Measurements from ENCODE around the gene BCL2L1. TPM values are rescaled to one million over a fixed set of nuclear protein-coding genes. Genes with fewer than 3 reads are reported as not detected.

BCL2L1 gene
- total RNA-seq, 1 donor from 2014 or later = 141 TPM

- intact Hi-C loops (cut with micrococcal nuclease) = no loop called here
Measured at GRCh38 chr20:31731321-31731717, 8.7 kb upstream of the BCL2L1 start.

DNA sequence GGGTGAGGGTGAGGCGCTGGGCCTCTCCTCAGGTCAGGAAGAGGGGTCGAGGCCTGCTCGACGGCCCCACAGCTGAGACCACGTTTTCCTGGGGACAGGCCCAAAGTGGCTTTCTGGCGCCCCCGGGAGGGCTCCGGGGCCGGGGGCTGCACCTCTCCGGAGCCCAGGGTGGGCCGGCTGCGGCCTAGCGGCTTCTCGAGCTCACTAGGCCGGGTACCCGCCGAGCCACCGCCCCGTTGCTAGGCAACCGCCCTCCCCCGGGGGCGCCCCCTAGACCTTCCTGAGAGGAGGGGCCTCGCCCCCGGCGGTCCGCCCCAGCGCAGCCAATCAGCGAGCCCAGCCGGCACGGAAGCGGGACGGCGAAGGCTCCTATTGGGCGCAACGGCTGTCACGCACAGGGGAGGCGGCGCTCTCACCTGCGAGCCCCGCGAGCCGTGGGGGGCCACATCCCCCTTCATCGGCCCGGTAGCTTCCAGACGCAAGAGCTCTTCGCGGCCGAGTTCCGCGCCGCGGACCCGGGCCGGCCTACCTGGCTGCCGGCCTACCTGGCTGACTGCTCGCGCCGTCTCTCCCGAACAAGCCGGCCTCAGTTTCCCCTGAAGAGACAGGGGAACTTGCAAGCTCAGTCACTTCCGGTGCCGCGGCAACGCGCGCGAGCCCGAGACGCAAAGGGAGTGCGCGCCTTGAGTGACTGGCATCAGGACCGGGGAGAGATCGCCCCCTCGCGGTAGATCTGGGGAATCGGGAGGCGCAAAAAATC is 831 bp upstream of the BCL2L1 start:
- intact Hi-C loops (cut with micrococcal nuclease) = loop anchor here (1.0 kb wide), 8 partner anchors 16 to 209 kb away; partner anchors contain the start of genes HM13, ID1 and TPX2

GRCh38 chr20:31723069-31723318 is 326 bp upstream of the BCL2L1 start:
- intact Hi-C loops (cut with micrococcal nuclease) = loop anchor here (1.0 kb wide), 7 partner anchors 16 to 209 kb away; partner anchors contain the start of genes HM13, ID1 and TPX2

GRCh38 chr20:31721408-31722256 is 1.0 kb downstream of the BCL2L1 start:
- intact Hi-C loops (cut with micrococcal nuclease) = loop anchor here (1.0 kb wide), 1 partner anchor 46 kb away; no protein-coding TSS in a partner anchor

DNA sequence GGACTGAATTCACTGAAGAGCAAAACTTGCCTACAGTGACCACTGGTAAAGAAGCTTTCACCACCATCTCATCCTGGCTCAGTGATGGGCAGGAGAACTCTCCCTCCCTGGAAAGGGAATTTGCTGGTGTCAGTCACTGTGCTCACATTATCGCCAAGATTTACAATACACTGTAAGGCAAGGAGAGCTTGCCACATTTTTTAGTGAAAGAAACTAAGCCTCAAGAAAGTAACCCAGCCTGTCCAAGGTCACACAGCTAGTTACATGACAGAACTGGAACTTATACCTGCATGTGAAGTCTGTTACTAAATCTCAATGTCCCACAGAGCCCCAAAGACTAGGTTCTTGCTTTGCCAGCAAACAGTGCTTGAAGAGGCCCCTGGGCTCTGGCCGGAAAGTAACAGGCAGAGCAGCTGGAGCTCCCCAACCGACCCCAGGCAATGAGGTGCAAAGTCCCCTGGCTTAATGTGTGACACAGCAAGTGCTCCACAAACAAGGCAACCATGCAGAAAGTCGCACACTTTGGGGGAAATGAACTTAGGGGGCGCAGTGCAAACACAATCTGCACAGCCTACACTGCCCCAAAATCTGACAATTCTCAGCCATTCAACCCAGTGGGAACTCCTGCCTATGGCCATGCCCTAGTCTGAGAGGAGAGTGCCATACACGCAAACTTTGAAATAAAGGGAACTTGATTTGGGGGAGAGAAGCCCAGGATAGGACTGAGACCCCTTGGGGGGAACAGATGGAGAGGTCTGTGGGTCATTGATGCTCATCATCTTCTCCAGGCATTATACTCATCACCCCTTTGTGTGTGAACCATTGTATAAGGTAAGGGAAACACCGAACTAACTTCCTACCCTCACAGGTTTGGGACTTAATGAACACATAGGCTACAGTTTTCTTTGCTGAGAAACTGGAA is 1.9 kb downstream of the BCL2L1 start:
- intact Hi-C loops (cut with micrococcal nuclease) = no loop called here

GRCh38 chr20:31719644-31720485 is 2.8 kb downstream of the BCL2L1 start:
- intact Hi-C loops (cut with micrococcal nuclease) = no loop called here

DNA sequence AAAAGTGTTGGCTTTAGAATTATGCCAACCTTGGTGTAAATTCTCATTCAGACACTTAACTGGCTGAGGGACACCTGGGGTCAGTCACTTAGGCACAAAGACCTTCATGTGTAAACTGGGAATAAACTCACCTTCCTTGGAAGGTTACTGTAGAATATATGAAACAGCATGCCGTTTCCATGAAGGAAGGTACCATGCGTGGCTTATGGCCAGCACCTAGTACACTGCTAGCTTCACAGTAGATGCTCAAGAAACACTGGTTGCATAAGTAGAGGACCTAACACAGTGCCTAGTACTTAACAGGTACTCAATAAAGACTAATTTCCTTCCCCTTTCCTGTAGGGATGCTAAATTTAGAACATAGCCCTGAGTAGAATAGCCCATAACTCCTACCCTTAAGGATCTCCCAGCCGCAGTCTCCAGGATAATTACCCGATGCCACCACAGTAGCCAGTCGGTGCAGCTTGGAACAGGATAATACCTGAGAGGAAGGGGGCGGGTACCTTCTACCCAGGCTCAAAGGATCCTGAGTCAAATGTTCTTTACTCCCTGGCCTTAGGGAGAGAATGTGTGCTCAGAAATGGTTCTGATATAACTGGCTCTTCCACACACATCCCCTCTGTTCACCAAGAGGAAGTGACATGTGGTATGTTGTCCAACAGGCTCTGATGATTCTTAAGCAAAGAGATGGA is 3.6 kb downstream of the BCL2L1 start:
- intact Hi-C loops (cut with micrococcal nuclease) = no loop called here

DNA sequence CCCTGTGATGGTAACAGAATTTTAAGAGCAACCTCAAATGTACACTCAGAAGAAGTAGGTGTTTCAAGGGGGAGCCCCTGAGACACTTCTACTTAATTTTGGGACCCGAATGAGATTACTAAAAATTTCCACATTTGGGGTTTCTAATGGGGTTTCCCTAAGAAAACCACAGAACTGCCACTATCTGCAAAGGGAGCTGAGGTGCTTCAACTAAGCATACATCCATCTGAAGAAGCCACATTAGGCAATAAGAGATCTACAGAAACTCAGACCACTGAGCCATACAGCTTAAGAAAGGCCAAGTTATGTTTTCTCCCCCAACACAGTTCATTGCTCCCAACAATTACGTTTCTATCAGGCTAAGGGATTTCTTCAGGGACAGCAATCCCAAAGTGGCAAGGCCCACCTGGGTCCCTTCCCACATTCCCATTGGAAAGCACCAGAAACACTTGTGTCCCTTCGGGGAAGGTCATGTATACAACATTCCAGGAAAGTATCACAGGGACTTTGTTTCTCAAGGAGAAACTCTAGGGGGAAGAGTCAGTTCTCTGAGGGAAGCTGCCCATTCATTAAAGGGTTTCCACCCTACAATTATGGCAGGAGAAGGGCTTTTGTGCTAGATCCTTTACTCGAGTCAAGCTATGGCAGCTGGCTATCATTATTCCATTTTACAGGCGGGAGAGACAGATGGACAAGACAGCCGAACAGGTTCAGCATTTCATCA is 5.0 kb downstream of the BCL2L1 start:
- intact Hi-C loops (cut with micrococcal nuclease) = loop anchor here (1.0 kb wide), 2 partner anchors 18 to 42 kb away; no protein-coding TSS in a partner anchor

GRCh38 chr20:31716818-31717477 is 5.7 kb downstream of the BCL2L1 start:
- intact Hi-C loops (cut with micrococcal nuclease) = loop anchor here (1.0 kb wide), 2 partner anchors 18 to 42 kb away; no protein-coding TSS in a partner anchor

DNA sequence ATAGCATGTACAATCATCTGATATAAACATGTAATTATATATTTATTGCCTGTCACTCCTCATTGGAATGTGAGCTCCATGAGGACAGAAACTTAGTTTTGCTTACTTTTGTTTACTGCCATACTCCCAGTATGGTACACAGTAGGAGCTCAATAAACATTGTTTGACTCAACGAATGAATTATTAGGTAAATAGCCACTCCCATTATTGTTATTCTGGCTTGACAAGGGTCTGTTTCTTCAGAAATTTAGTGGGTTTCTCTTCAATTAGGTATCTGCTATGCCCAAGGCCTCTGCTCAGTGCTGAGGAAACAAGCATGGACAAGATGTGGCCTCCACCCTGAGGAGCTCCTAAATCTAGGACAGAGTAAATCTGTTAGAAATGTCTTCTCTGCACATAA is 6.3 kb downstream of the BCL2L1 start:
- intact Hi-C loops (cut with micrococcal nuclease) = no loop called here

DNA sequence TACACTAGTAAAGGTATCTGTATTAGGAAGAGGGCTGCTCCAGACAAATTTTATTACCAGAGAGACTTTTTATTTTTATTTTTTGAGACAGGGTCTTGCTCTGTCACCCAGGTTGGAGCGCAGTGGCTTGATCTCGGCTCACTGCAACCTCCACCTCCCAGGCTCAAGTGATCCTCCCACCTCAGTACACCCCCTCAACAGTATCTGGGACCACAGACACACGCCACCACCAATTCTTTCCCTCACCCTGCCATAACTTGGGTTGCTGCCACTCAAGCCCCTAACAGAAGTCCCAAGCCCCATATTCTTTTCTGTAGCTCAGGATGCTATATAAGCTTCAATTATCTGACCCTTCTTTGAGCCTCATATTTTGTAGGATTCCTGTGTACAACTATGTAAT is 6.9 kb downstream of the BCL2L1 start:
- intact Hi-C loops (cut with micrococcal nuclease) = no loop called here

GRCh38 chr20:31713312-31714273 is 9.1 kb downstream of the BCL2L1 start:
- intact Hi-C loops (cut with micrococcal nuclease) = no loop called here

GRCh38 chr20:31712564-31713311 is 9.9 kb downstream of the BCL2L1 start:
- intact Hi-C loops (cut with micrococcal nuclease) = no loop called here

GRCh38 chr20:31712112-31712553 is 10.5 kb downstream of the BCL2L1 start:
- intact Hi-C loops (cut with micrococcal nuclease) = no loop called here

DNA sequence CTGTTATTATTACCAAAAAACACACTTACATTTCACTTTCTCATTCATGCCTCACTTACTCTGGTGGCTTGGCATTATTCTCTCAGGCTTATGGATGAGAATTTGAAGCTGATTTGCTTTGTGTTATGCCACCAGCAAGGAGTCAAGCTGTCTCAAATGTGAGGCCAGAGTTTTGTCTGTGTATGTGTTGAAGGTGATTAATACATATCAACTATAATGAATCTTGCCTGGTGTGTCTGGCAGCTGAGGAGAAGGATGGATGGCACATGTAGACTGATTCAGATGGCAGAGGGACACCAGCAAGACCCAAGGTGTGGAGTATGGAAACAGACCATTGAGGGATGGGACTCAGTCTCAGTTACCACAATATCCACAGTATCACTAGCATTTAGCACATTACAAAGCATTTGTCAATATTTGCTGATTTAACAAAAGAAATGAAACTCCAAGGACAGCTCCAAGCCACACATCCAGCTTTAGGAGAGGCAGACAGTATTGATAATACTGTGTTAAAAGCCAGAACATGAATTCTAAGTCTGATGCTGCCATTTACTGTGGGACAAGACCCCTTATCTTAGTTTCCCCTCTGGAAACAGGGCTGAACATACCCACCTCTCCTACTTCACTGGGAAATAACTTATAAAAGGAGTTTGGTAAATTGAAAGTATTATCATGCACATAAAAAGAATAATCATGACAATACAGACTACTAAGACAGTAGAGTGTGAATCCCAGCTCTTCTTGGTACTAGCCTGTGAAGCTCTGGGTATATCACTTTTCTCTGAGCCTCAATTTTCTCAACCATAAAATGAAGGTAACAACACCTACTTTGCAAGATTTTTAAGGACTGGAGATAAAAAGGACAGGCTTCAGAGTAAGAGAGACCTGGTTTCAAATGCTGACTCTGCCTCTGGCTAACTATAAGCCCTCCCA is 11.2 kb downstream of the BCL2L1 start:
- intact Hi-C loops (cut with micrococcal nuclease) = loop anchor here (2.0 kb wide), 1 partner anchor 17 kb away; no protein-coding TSS in a partner anchor

Measured in T-helper 1 cell treated with Interleukin-12 subunit alpha and Interleukin-12 subunit beta and Interleukin-4 antibody, amounts not matched to agents 30 ng/mL and 1 ng/mL, for 36 hours (primary cell).